ENCODE measurements around the gene STPG2. TPM values are rescaled to one million over a fixed set of nuclear protein-coding genes. Genes with fewer than 3 reads are reported as not detected.
"Not testable (repeated sequence)": the region's sequence is repeated elsewhere in the genome, so short reads cannot be mapped to it uniquely, and the experiment has no call there.

The STPG2 gene
- total RNA-seq, 1 experiment from 2014 or later, result 0.20 TPM

DNA sequence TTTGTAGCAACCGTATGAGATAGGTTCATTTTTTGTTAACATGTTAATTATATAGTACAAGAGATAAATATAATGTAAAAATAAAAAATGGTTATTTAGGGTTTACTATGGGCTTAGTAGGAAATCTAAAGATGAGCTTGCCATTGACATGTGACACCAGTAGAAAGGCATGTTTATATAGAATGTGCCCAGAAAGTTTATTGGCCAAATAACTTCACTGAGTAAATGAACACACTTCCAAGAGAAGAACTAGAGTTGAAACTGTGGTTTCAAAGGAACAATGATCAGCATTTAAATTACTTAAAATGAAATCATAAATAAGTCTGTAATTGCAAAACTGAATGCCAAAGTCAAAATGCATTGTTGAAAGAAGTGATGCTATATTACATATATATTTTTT lies 503.3 kb downstream of the STPG2 start:
- Histone ChIP-seq H3K27ac (ENCODE audit: insufficient read length, low read depth, low read length) (no peak overlapping the region), H3K79me2 (ENCODE audit: insufficient read depth, low read length) (no peaks in the 10 kb centered on the region), H3K4ac (ENCODE audit: low read depth, low read length) (no peak overlapping the region), H3K23ac (ENCODE audit: insufficient read length, low read depth, low read length) (no peak overlapping the region), H4K91ac (ENCODE audit: insufficient read length, low read depth, low read length) (no peak overlapping the region), H2BK5ac (ENCODE audit: insufficient read length, low read length) (no peak overlapping the region), H3K18ac (ENCODE audit: insufficient read length, low read depth, low read length) (no peak overlapping the region), H4K20me1 (ENCODE audit: control insufficient read depth, insufficient read depth, insufficient read length) (no peaks in the 10 kb centered on the region), H2BK120ac (ENCODE audit: low read depth, low read length, poor library complexity, severe bottlenecking) (no peak overlapping the region), H4K8ac (replicated peaks; ENCODE audit: insufficient read length, low read depth, low read length) (no peak overlapping the region), H3K4me1 (ENCODE audit: insufficient read depth, low read length) (no peaks in the 10 kb centered on the region), H4K5ac (ENCODE audit: insufficient read length, low read depth, low read length) (no peak overlapping the region), H3K14ac (ENCODE audit: insufficient read depth, low read length) (no peak overlapping the region), H2BK20ac (ENCODE audit: low read depth, low read length, poor library complexity, severe bottlenecking) (no peak overlapping the region), H2AFZ (ENCODE audit: low read length) (no peak overlapping the region), H3K9me3 (ENCODE audit: control insufficient read depth, low read depth, low read length) (no peaks in the 10 kb centered on the region), H3T11ph (ENCODE audit: low read length) (no peak overlapping the region), H3K4me2 (ENCODE audit: insufficient read depth, insufficient read length, low read length) (no peak overlapping the region), H3K56ac (ENCODE audit: insufficient read length, low read depth, low read length) (no peak overlapping the region), H2BK15ac (ENCODE audit: low read depth, low read length) (no peak overlapping the region), H3K27me3 (ENCODE audit: insufficient read depth, low read length) (no peaks in the 10 kb centered on the region), H3K23me2 (ENCODE audit: insufficient read length, low read depth, low read length, poor library complexity, severe bottlenecking) (no peaks in the 10 kb centered on the region), H3K9ac (ENCODE audit: extremely low read depth, insufficient read length, low read length) (no peak overlapping the region), H2BK12ac (ENCODE audit: insufficient read length, low read depth, low read length) (no peak overlapping the region), H2AK5ac (ENCODE audit: insufficient read length, low read length) (no peak overlapping the region), H3K79me1 (ENCODE audit: insufficient read depth, low read depth, low read length, poor library complexity, severe bottlenecking) (no peaks in the 10 kb centered on the region)
- Mint-ChIP-seq H3K4me3 (no peak overlapping the region), H3K27ac (no peak overlapping the region), H3K36me3 (ENCODE audit: insufficient read depth in 1 of 3, low read depth in 3 of 3) (no peaks in the 10 kb centered on the region), H3K9me3 (peaks cover 0 to 3% of the 10 kb centered on the region in 2 experiments; a peak in 1 of 5 replicates), H3K4me1 (no peaks in the 10 kb centered on the region), H3K27me3 (ENCODE audit: low read depth) (no peaks in the 10 kb centered on the region)
- DNase-seq, result no peak
- TF ChIP-seq, protein P1, sequence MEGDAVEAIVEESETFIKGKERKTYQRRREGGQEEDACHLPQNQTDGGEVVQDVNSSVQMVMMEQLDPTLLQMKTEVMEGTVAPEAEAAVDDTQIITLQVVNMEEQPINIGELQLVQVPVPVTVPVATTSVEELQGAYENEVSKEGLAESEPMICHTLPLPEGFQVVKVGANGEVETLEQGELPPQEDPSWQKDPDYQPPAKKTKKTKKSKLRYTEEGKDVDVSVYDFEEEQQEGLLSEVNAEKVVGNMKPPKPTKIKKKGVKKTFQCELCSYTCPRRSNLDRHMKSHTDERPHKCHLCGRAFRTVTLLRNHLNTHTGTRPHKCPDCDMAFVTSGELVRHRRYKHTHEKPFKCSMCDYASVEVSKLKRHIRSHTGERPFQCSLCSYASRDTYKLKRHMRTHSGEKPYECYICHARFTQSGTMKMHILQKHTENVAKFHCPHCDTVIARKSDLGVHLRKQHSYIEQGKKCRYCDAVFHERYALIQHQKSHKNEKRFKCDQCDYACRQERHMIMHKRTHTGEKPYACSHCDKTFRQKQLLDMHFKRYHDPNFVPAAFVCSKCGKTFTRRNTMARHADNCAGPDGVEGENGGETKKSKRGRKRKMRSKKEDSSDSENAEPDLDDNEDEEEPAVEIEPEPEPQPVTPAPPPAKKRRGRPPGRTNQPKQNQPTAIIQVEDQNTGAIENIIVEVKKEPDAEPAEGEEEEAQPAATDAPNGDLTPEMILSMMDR (conservative IDR thresholded peaks at IDR 0.05), result no peak
- WGBS (ENCODE audit: extremely low coverage, insufficient read length, low lambda C conversion rate), result no CpG with 5 or more reads among the region's 1 CpG

GRCh38 chr4:97633831-97634230 lies 509.4 kb downstream of the STPG2 start:
- H4K8ac ChIP-seq (replicated peaks; ENCODE audit: insufficient read length, low read depth, low read length); H3K36me3 Mint-ChIP-seq (ENCODE audit: insufficient read depth in 1 of 3, low read depth in 3 of 3); H3K4me2 ChIP-seq (ENCODE audit: insufficient read depth, insufficient read length, low read length); H4K20me1 ChIP-seq (ENCODE audit: control insufficient read depth, insufficient read depth, insufficient read length); H3K18ac ChIP-seq (ENCODE audit: insufficient read length, low read depth, low read length); H3K14ac ChIP-seq (ENCODE audit: insufficient read depth, low read length); H4K91ac ChIP-seq (ENCODE audit: insufficient read length, low read depth, low read length); H3K9me3 Mint-ChIP-seq; H3K27ac ChIP-seq (ENCODE audit: insufficient read length, low read depth, low read length); DNase-seq; H2BK20ac ChIP-seq (ENCODE audit: low read depth, low read length, poor library complexity, severe bottlenecking); H2BK15ac ChIP-seq (ENCODE audit: low read depth, low read length); H2BK12ac ChIP-seq (ENCODE audit: insufficient read length, low read depth, low read length); H3K9me3 ChIP-seq (ENCODE audit: control insufficient read depth, low read depth, low read length); H3K79me1 ChIP-seq (ENCODE audit: insufficient read depth, low read depth, low read length, poor library complexity, severe bottlenecking); H2BK120ac ChIP-seq (ENCODE audit: low read depth, low read length, poor library complexity, severe bottlenecking); H2AFZ ChIP-seq (ENCODE audit: low read length); H3K79me2 ChIP-seq (ENCODE audit: insufficient read depth, low read length); H2AK5ac ChIP-seq (ENCODE audit: insufficient read length, low read length); H3K4me1 Mint-ChIP-seq; H2BK5ac ChIP-seq (ENCODE audit: insufficient read length, low read length); H3K27me3 ChIP-seq (ENCODE audit: insufficient read depth, low read length); H3K9ac ChIP-seq (ENCODE audit: extremely low read depth, insufficient read length, low read length); H3K4me1 ChIP-seq (ENCODE audit: insufficient read depth, low read length); H3K23me2 ChIP-seq (ENCODE audit: insufficient read length, low read depth, low read length, poor library complexity, severe bottlenecking); H3K27ac Mint-ChIP-seq; H3K4ac ChIP-seq (ENCODE audit: low read depth, low read length); H3K56ac ChIP-seq (ENCODE audit: insufficient read length, low read depth, low read length); H3K27me3 Mint-ChIP-seq (ENCODE audit: low read depth); H4K5ac ChIP-seq (ENCODE audit: insufficient read length, low read depth, low read length); H3T11ph ChIP-seq (ENCODE audit: low read length); H3K23ac ChIP-seq (ENCODE audit: insufficient read length, low read depth, low read length): not testable (repeated sequence)
- H3K4me3 Mint-ChIP-seq, result peak overlapping the region in 1 of 2 experiments; percentile 34; a peak in 1 of 5 replicates
- WGBS (ENCODE audit: extremely low coverage, insufficient read length, low lambda C conversion rate), result no CpG with 5 or more reads among the region's 8 CpGs

All from H9 (cell line).